GM23338 (cell line): ENCODE data around the gene TTLL9. TPM values are rescaled to one million over a fixed set of nuclear protein-coding genes. Genes with fewer than 3 reads are reported as not detected.

ENCODE experiments used
- ATAC-seq: fragments of 200-7000 bp; cut with Tn5 transposase; 3 replicates; pipeline ENCODE4 v1.9.1; 2020
- DNase-seq: peaks from one replicate; pipeline ENCODE4 v3.0.0-alpha.2; 2015; ENCODE audit warnings: low spot score
- H2AFZ ChIP-seq: fragments of 200-600 bp; sonication (generic); 2 replicates; pipeline ENCODE4 v1.8.0; 2016; ENCODE audit warnings: antibody characterized with exemption, mild to moderate bottlenecking, moderate library complexity
- H3F3A ChIP-seq: fragments of 200-600 bp; sonication (generic); replicated peaks from 2 replicates; pipeline ENCODE4 v1.8.0; 2017; ENCODE audit warnings: antibody characterized with exemption, mixed run types, low read depth
- H3K27ac ChIP-seq: fragments of 200-600 bp; sonication (generic); 2 replicates; pipeline ENCODE4 v1.6.1; 2016; ENCODE audit warnings: low read depth
- H3K27me3 ChIP-seq: fragments of 200-600 bp; sonication (generic); 2 replicates; pipeline ENCODE4 v1.8.0; 2016; ENCODE audit warnings: mild to moderate bottlenecking, mixed run types, moderate library complexity; ENCODE audit not compliant: insufficient read depth
- H3K36me3 ChIP-seq: fragments of 200-600 bp; sonication (generic); 2 replicates; pipeline ENCODE4 v1.8.0; 2016; ENCODE audit warnings: mild to moderate bottlenecking; ENCODE audit not compliant: insufficient read depth
- H3K4me1 ChIP-seq: fragments of 200-600 bp; sonication (generic); 2 replicates; pipeline ENCODE4 v1.8.0; 2016; ENCODE audit warnings: mild to moderate bottlenecking, moderate library complexity; ENCODE audit not compliant: insufficient read depth
- H3K4me2 ChIP-seq: fragments of 200-600 bp; sonication (generic); 2 replicates; pipeline ENCODE4 v1.7.1; 2017; ENCODE audit warnings: mixed run types
- H3K4me3 ChIP-seq: fragments of 200-600 bp; sonication (generic); 2 replicates; pipeline ENCODE4 v1.6.1; 2016; ENCODE audit warnings: mixed run types
- H3K79me2 ChIP-seq: fragments of 200-600 bp; sonication (generic); replicated peaks from 2 replicates; pipeline ENCODE4 v1.8.0; 2017; ENCODE audit warnings: mild to moderate bottlenecking; ENCODE audit not compliant: insufficient read depth
- H3K9me2 ChIP-seq: fragments of 200-600 bp; sonication (generic); 2 replicates; pipeline ENCODE4 v1.8.0; 2017; ENCODE audit not compliant: insufficient read depth
- H4K20me1 ChIP-seq: fragments of 200-600 bp; sonication (generic); replicated peaks from 2 replicates; pipeline ENCODE4 v1.8.0; 2017; ENCODE audit warnings: mild to moderate bottlenecking; ENCODE audit not compliant: insufficient read depth
- H3K27ac Mint-ChIP-seq: 2 replicates; pipeline ENCODE4 v1.8.0; 2020; ENCODE audit warnings: inconsistent platforms, mild to moderate bottlenecking, moderate library complexity, mixed read lengths
- H3K27me3 Mint-ChIP-seq: 3 replicates; pipeline ENCODE4 v1.8.0; 2022; ENCODE audit warnings: low read depth, mild to moderate bottlenecking, moderate library complexity, mixed read lengths, inconsistent platforms; ENCODE audit not compliant: insufficient read depth, poor library complexity
- H3K36me3 Mint-ChIP-seq: 3 replicates; pipeline ENCODE4 v1.8.0; 2021; ENCODE audit warnings: low read depth, mild to moderate bottlenecking, inconsistent platforms, moderate library complexity, mixed read lengths
- H3K4me1 Mint-ChIP-seq: 3 replicates; pipeline ENCODE4 v1.8.0; 2020; ENCODE audit warnings: mild to moderate bottlenecking, inconsistent platforms, mixed read lengths
- H3K4me3 Mint-ChIP-seq: 3 replicates; pipeline ENCODE4 v1.8.0; 2021; ENCODE audit warnings: moderate library complexity, mild to moderate bottlenecking, inconsistent platforms, mixed read lengths
- H3K9me3 Mint-ChIP-seq: 3 replicates; pipeline ENCODE4 v1.8.0; 2020; ENCODE audit warnings: moderate library complexity, mild to moderate bottlenecking, inconsistent platforms, mixed read lengths
- CREB1 ChIP-seq: fragments of 250-450 bp; sonication (Bioruptor Pico); IDR thresholded peaks from 2 replicates; pipeline ENCODE4 v1.5.0; 2020; ENCODE audit warnings: low read depth, mild to moderate bottlenecking, moderate library complexity
- EZH2 ChIP-seq: fragments of 200-600 bp; sonication (generic); IDR thresholded peaks from one replicate; pipeline ENCODE4 v1.8.0; 2017; ENCODE audit warnings: antibody characterized with exemption, mild to moderate bottlenecking, low read depth; ENCODE audit not compliant: unreplicated experiment
- EZH2phosphoT487 ChIP-seq: fragments of 200-600 bp; sonication (generic); IDR thresholded peaks from one replicate; pipeline ENCODE4 v1.8.1; 2018; ENCODE audit warnings: antibody characterized with exemption; ENCODE audit not compliant: unreplicated experiment
- JUNB ChIP-seq: IDR thresholded peaks from one replicate; pipeline ENCODE4 v1.6.1; 2016; ENCODE audit warnings: antibody characterized with exemption; ENCODE audit not compliant: unreplicated experiment
- NANOG ChIP-seq: IDR thresholded peaks from 2 replicates; pipeline ENCODE4 v1.6.1; 2016; ENCODE audit warnings: antibody characterized with exemption, borderline replicate concordance
- POLR2AphosphoS5 ChIP-seq: IDR thresholded peaks from 2 replicates; pipeline ENCODE4 v1.6.1; 2016; ENCODE audit warnings: antibody characterized with exemption, low read depth
- STAT1 ChIP-seq: IDR thresholded peaks from one replicate; pipeline ENCODE4 v1.6.1; 2016; ENCODE audit warnings: antibody characterized with exemption; ENCODE audit not compliant: unreplicated experiment
- ZNF114 ChIP-seq: fragments of 250-450 bp; sonication (Bioruptor Pico); IDR thresholded peaks from 2 replicates; pipeline ENCODE4 v1.5.0; 2020; ENCODE audit warnings: mild to moderate bottlenecking, moderate library complexity
- ZNF331 ChIP-seq: fragments of 250-450 bp; sonication (Bioruptor Pico); IDR thresholded peaks from 2 replicates; pipeline ENCODE4 v1.5.0; 2020; ENCODE audit warnings: low read depth, mild to moderate bottlenecking, moderate library complexity
- polyA plus RNA-seq: library from polyadenylated mRNA; unstranded; fragments of >200 nt; fragmentation: Nextera tagmentation; extraction: Ambion mirVana; gene quantifications from 2 replicates; pipeline ENCODE4 v1.2.1, GENCODE V29; 2016
- total RNA-seq: library from RNA; depleted of rRNA; stranded (reverse); fragments of >200 nt; shearing (Covaris generic); gene quantifications from 2 replicates; pipeline ENCODE4 v1.2.3, GENCODE V29; 2014
- TF ChIP-seq, protein P1 (sequence below): IDR thresholded peaks from one replicate; pipeline ENCODE4 v1.6.1; 2018; ENCODE audit warnings: antibody characterized with exemption; ENCODE audit not compliant: unreplicated experiment
- TF ChIP-seq, protein P2 (sequence below), 2 experiments: fragments of 200-600 bp in 1 of 2; sonication (generic) in 1 of 2; conservative IDR thresholded peaks; 2 replicates each; pipeline versions ENCODE4 v1.5.1 to v1.6.1; 2016 to 2017; ENCODE audit warnings: antibody characterized with exemption in 2 of 2, low read depth in 2 of 2, mild to moderate bottlenecking in 2 of 2, moderate library complexity in 1 of 2
- TF ChIP-seq, protein P3 (sequence below): IDR thresholded peaks from 2 replicates; pipeline ENCODE4 v1.6.1; 2016; ENCODE audit warnings: antibody characterized with exemption

TTLL9 gene
- total and polyA plus RNA-seq, 2 experiments from 2014 or later = not detected

DNA sequence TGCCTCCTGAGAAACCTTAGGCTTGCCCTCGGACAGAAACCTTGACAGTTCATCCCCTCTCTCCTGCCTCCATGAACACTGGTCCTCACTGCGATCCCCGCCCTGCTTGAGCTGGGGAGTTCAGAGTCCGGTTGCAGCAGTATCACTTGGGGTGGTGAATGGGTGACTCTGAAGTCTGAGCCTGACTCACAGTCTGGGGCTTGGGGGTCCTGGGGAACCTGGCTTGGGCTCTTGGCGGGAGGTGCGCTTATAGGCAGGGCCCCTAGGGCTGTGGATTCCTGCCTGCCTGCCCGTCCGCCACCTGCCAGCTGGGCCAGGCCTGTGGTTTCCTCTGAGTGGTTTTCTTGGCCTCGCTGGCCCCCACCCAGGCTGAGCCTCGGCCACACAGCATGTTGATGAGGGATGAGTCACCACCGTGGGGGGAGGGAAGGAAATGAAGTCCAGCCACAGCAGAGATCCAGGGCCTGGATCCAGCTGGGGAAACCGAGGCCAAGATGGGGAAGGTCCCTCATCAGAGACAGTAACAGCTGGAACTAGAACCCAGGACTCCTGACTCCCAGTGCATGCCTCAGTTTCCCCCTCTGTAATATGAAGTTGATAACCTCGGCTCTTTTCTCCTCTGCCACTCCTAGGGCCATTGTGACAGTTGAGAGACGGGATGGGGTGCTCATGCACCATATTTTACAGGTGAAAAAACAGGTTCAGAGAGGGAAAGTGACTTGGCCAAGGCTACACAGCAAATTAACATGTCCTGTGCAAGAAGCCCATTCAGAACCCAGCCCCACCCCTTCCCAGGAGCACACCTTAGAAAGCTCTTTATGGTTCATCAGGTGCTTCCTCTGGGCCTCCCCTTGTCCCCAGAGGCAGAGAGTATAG is 34.2 kb upstream of the TTLL9 start:
- Histone ChIP-seq H2AFZ (no peak overlapping the region), H4K20me1 (no peaks in the 10 kb centered on the region), H3K27ac (no peak overlapping the region), H3K4me3 (no peak overlapping the region), H3F3A (0 out of 2 replicates have a peak, but pooled peaks cover 4% of the 10 kb centered on the region), H3K9me2 (no peaks in the 10 kb centered on the region; the same call in 1 of the 2 replicates), H3K4me2 (no peak overlapping the region), H3K79me2 (no peaks in the 10 kb centered on the region), H3K36me3 (no peaks in the 10 kb centered on the region), H3K27me3 (no peaks in the 10 kb centered on the region), H3K4me1 (peaks cover 2% of the 10 kb centered on the region; the same call in 1 of the 2 replicates)
- Mint-ChIP-seq H3K36me3 (no peaks in the 10 kb centered on the region; the same call in 2 of the 3 replicates), H3K4me3 (no peak overlapping the region), H3K27me3 (peaks cover 20% of the 10 kb centered on the region), H3K4me1 (peaks cover 11% of the 10 kb centered on the region), H3K9me3 (peaks cover 18% of the 10 kb centered on the region), H3K27ac (no peak overlapping the region)
- no peak for DNase-seq
- TF ChIP-seq, protein P1, sequence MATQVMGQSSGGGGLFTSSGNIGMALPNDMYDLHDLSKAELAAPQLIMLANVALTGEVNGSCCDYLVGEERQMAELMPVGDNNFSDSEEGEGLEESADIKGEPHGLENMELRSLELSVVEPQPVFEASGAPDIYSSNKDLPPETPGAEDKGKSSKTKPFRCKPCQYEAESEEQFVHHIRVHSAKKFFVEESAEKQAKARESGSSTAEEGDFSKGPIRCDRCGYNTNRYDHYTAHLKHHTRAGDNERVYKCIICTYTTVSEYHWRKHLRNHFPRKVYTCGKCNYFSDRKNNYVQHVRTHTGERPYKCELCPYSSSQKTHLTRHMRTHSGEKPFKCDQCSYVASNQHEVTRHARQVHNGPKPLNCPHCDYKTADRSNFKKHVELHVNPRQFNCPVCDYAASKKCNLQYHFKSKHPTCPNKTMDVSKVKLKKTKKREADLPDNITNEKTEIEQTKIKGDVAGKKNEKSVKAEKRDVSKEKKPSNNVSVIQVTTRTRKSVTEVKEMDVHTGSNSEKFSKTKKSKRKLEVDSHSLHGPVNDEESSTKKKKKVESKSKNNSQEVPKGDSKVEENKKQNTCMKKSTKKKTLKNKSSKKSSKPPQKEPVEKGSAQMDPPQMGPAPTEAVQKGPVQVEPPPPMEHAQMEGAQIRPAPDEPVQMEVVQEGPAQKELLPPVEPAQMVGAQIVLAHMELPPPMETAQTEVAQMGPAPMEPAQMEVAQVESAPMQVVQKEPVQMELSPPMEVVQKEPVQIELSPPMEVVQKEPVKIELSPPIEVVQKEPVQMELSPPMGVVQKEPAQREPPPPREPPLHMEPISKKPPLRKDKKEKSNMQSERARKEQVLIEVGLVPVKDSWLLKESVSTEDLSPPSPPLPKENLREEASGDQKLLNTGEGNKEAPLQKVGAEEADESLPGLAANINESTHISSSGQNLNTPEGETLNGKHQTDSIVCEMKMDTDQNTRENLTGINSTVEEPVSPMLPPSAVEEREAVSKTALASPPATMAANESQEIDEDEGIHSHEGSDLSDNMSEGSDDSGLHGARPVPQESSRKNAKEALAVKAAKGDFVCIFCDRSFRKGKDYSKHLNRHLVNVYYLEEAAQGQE = no peak
- no peak for TF ChIP-seq EZH2phosphoT487
- TF ChIP-seq STAT1 = no peak
- TF ChIP-seq, protein P2, sequence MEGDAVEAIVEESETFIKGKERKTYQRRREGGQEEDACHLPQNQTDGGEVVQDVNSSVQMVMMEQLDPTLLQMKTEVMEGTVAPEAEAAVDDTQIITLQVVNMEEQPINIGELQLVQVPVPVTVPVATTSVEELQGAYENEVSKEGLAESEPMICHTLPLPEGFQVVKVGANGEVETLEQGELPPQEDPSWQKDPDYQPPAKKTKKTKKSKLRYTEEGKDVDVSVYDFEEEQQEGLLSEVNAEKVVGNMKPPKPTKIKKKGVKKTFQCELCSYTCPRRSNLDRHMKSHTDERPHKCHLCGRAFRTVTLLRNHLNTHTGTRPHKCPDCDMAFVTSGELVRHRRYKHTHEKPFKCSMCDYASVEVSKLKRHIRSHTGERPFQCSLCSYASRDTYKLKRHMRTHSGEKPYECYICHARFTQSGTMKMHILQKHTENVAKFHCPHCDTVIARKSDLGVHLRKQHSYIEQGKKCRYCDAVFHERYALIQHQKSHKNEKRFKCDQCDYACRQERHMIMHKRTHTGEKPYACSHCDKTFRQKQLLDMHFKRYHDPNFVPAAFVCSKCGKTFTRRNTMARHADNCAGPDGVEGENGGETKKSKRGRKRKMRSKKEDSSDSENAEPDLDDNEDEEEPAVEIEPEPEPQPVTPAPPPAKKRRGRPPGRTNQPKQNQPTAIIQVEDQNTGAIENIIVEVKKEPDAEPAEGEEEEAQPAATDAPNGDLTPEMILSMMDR (conservative IDR thresholded peaks at IDR 0.05; ENCODE audit: low read depth in 2 of 2) = no peak
- TF ChIP-seq POLR2AphosphoS5 = no peak
- no peak for TF ChIP-seq EZH2
- TF ChIP-seq CREB1 = no peak
- TF ChIP-seq NANOG = no peak
- TF ChIP-seq ZNF331 = no peak
- TF ChIP-seq, protein P3, sequence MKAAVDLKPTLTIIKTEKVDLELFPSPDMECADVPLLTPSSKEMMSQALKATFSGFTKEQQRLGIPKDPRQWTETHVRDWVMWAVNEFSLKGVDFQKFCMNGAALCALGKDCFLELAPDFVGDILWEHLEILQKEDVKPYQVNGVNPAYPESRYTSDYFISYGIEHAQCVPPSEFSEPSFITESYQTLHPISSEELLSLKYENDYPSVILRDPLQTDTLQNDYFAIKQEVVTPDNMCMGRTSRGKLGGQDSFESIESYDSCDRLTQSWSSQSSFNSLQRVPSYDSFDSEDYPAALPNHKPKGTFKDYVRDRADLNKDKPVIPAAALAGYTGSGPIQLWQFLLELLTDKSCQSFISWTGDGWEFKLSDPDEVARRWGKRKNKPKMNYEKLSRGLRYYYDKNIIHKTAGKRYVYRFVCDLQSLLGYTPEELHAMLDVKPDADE = no peak
- no peak for TF ChIP-seq ZNF114 (CRISPR knock-in tag)
- no peak for TF ChIP-seq JUNB
- no peak; the same call in 2 of the 3 replicates for ATAC-seq
